ENCODE data around the gene RABEPK.
"Not testable (repeated sequence)": the region's sequence is repeated elsewhere in the genome, so short reads cannot be mapped to it uniquely, and the experiment has no call there.

Gene RABEPK

DNA sequence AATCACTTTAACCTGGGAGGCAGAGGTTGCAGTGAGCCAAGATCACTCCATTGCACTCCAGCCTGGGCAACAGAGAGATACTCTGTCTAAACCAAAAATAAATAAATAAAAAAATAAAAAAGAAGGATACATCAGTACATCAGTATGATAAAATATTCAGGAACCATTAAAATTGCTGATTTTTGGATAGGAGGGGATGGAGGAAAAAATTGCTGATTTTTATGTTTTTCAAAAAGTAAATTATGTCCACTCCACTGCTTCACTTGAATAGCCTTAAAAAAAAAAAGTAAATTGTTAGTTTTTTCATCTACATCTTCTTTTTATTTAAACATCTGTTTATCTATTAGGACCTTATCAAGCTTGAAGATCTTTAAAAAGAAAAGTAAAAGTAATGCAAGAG, 53.9 kb downstream of the RABEPK start:
- Histone ChIP-seq H3K36me3 (ENCODE audit: control insufficient read depth, insufficient read depth, low read length) (no peaks in the 10 kb centered on the region), H3K4me3 (ENCODE audit: extremely low read depth, insufficient read depth, low read length, poor library complexity, severe bottlenecking) (no peak overlapping the region), H3K9me3 (ENCODE audit: control insufficient read depth, low read length) (no peaks in the 10 kb centered on the region), H3K27ac (ENCODE audit: low read depth, low read length, severe bottlenecking) (no peak overlapping the region), H3K4me1 (ENCODE audit: control insufficient read depth, insufficient read depth, low read length, poor library complexity, severe bottlenecking) (no peaks in the 10 kb centered on the region)

- 36 to 58% methylated on average over 1 of the region's 2 CpGs for WGBS, 2 experiments (ENCODE audit: insufficient coverage in 2 of 2)
- Histone ChIP-seq H3K36me3 (ENCODE audit: control insufficient read depth, insufficient read depth, low read length) (no peaks in the 10 kb centered on the region), H3K4me3 (ENCODE audit: extremely low read depth, insufficient read depth, low read length, poor library complexity, severe bottlenecking) (no peak overlapping the region), H3K9me3 (ENCODE audit: control insufficient read depth, low read length) (no peaks in the 10 kb centered on the region), H3K27ac (ENCODE audit: low read depth, low read length, severe bottlenecking) (no peak overlapping the region), H3K4me1 (ENCODE audit: control insufficient read depth, insufficient read depth, low read length, poor library complexity, severe bottlenecking) (no peaks in the 10 kb centered on the region)
Observed at GRCh38 chr9:125255781-125256391, 55.5 kb downstream of the RABEPK start.

DNA sequence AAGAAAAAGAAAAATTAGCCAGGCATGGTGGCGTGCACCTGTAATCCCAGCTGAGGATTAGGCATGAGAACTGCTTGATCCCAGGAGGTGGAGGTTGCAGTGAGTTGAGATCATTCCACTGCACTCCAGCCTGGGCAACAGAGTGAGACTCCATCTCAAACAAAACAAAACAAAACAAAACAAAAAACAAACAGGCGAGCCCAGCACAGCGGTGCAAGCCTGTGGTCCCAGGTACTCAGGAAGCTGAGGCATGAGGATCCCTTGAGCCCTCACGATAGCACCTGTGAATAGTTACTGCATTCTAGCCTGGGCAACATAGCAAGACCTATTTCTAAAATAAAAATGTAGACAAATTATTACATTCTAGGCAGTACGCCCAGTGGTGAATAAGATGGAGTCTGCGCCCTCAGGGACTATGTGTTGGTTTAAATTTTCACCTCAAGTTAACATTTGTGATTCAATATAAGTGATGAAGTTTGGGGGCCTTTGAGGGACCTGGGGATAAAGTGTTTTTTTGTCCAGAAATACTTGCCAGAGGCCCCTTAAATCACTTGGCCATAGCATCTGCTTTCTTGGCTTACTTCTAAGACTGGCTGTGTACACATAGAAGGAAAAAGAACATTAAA, 57.9 kb downstream of the RABEPK start:
- WGBS, 2 experiments (ENCODE audit: insufficient coverage in 2 of 2) = 95 to 97% methylated on average over 4 of the region's 6 CpGs
- no peak overlapping the region for H3K27ac ChIP-seq (ENCODE audit: low read depth, low read length, severe bottlenecking)
- no peak overlapping the region for H3K4me3 ChIP-seq (ENCODE audit: extremely low read depth, insufficient read depth, low read length, poor library complexity, severe bottlenecking)
- no peaks in the 10 kb centered on the region for H3K9me3 ChIP-seq (ENCODE audit: control insufficient read depth, low read length)
- H3K4me1 ChIP-seq (ENCODE audit: control insufficient read depth, insufficient read depth, low read length, poor library complexity, severe bottlenecking) = no peaks in the 10 kb centered on the region
- H3K36me3 ChIP-seq (ENCODE audit: control insufficient read depth, insufficient read depth, low read length) = peaks cover under 1% of the 10 kb centered on the region

DNA sequence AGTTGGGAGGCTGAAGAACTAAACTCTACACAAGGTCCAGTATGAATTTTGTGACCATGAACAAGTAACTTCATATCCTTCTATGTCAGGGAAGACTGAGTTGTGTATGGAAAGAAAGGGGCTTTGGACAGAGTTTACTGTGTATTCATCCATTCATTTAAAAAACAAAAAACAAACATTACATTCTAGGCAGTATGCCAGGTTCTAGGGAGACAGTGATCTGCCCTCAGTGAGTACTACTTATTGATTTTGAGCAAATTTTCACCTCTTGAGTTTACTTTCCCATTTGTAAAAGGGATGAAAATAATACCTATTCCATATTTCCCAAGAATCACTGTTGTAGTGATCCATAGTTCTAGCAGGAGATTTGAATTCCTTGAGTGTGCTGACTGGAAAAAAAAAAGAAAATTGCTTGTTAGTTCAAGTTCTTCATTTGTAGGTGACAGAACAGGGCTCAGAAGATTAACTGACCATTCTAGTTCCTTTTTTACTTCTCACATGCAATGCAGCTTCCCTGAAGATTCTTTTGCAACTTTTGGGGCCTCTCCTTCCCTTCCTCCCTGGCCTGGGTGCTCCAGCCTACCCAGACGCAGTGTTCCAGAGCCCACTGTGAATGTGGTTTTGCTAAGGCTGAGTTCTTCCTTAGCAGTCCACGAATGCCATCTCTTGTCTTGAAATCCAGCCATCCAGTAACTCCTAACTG, 58.6 kb downstream of the RABEPK start:
- no peak overlapping the region for H3K27ac ChIP-seq (ENCODE audit: low read depth, low read length, severe bottlenecking)
- no peaks in the 10 kb centered on the region for H3K9me3 ChIP-seq (ENCODE audit: control insufficient read depth, low read length)
- peaks cover 6% of the 10 kb centered on the region for H3K36me3 ChIP-seq (ENCODE audit: control insufficient read depth, insufficient read depth, low read length)
- WGBS, 2 experiments (ENCODE audit: insufficient coverage in 2 of 2) = 69 to 90% methylated on average over 2 of the region's 2 CpGs
- no peaks in the 10 kb centered on the region for H3K4me1 ChIP-seq (ENCODE audit: control insufficient read depth, insufficient read depth, low read length, poor library complexity, severe bottlenecking)
- no peak overlapping the region for H3K4me3 ChIP-seq (ENCODE audit: extremely low read depth, insufficient read depth, low read length, poor library complexity, severe bottlenecking)

DNA sequence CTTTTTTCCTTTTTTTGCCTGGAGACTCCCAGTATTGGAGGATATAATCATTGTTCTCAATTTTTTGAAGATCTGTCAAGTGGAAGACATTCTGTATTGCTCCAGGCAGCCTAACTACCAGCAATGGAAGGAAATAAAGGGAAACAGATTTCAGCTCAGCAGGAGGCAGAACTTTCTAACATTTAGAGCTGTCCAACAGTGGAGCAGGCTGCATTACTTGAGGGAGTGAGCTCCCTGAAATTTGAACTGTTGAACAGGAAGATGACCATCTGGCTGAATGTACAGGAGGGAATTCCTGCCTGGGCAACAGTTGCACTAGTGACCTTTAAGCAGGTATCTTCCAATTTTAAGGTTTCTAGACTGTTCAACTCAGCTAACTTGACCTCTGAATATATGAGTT, 60.2 kb downstream of the RABEPK start:
- peaks cover 20% of the 10 kb centered on the region for H3K36me3 ChIP-seq (ENCODE audit: control insufficient read depth, insufficient read depth, low read length)

DNA sequence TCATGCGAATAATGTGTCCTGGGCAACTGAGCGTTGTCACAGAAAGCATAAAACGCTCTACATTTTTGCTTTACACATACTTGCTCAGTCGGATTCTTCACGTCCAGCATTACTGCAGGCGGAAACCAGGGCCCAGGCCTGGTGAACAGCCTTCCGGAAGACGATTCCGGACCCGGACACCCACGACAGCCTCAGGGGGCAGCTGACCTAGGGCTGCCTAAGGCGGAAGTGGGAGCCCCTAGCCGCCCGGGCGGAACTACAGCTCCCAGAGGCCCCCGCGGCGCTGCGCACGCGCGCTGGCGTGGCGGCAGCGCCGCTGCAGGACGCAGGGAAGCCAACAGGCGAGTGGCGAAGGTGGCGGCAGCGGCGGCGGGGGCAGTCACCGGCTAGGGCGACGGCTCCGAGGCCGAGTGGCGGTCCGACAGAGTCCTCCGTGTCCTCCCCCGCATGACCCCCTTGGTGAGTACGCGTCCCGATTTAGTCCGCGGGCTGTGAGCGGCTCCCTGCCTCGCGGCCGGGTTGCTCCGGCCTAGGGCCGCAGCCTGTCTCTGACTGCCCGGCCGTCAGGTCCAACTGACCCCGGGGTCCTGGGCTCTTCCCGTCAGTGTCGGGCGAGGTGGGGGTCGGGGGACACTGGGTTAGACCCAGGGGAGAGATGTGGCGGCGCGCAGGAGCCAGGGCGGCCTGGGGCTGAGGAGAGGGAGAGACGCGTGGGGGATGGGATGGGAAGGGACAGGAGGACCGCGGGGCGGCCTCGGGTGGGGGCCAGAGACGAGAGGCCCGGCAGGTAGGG, 61.4 kb downstream of the RABEPK start, which contains the start of gene GAPVD1:
Gene GAPVD1, plus strand, starts transcription at position 326 of the 793 bp plus-strand sequence. CDS start 37,096 bp downstream, outside the sequence.
- Histone ChIP-seq H3K4me3 (ENCODE audit: extremely low read depth, insufficient read depth, low read length, poor library complexity, severe bottlenecking) (peak within 1 kb of the TSS; percentile 97), H3K9me3 (ENCODE audit: control insufficient read depth, low read length) (no peaks in the 10 kb centered on the region), H3K36me3 (ENCODE audit: control insufficient read depth, insufficient read depth, low read length) (peaks cover 26% of the 10 kb centered on the region), H3K4me1 (ENCODE audit: control insufficient read depth, insufficient read depth, low read length, poor library complexity, severe bottlenecking) (no peaks in the 10 kb centered on the region), H3K27ac (ENCODE audit: low read depth, low read length, severe bottlenecking) (peak within 1 kb of the TSS; percentile 66)
- 6 to 7% methylated on average over 45 to 59 of the region's 72 CpGs for WGBS, 2 experiments (ENCODE audit: insufficient coverage in 2 of 2)

More for the DNA sequence above, 60.2 kb downstream of the RABEPK start:
- Histone ChIP-seq H3K27ac (ENCODE audit: low read depth, low read length, severe bottlenecking) (no peak overlapping the region), H3K9me3 (ENCODE audit: control insufficient read depth, low read length) (no peaks in the 10 kb centered on the region), H3K4me1 (ENCODE audit: control insufficient read depth, insufficient read depth, low read length, poor library complexity, severe bottlenecking) (no peaks in the 10 kb centered on the region), H3K4me3 (ENCODE audit: extremely low read depth, insufficient read depth, low read length, poor library complexity, severe bottlenecking) (no peak overlapping the region)

DNA sequence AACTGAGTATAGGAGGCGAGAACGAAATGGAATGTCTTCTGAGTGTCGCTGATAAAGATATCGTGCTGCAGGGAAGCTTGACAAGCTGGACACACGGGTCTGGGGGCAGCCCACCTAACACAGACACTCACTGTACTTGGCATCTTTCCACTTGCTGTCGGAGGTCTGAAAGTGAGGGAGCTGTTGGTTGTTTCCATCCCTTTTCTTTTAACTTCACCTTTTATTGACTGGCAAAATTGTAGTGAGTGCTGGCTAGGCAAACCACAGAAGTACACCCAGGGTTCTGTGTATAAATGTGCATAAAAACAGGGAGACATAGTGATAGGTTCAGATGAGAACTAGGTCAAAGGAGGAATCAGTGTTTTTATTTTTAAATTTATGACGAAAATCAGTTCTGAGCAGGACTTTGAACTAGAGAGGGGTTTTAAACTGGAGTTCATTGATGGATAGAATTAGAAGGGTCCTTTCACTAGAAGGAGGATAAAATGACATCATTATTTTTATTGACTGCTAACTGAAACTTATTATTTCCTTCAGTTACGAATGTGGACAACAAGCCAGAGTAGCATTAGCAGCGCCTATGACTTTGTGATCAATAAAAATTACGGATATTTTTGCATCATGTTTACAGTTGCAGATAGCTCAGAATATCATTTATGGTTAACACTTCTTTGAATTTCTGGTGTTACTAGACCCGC, 62.1 kb downstream of the RABEPK start:
- Histone ChIP-seq H3K36me3 (ENCODE audit: control insufficient read depth, insufficient read depth, low read length) (peaks cover 30% of the 10 kb centered on the region), H3K9me3 (ENCODE audit: control insufficient read depth, low read length) (no peaks in the 10 kb centered on the region), H3K4me1 (ENCODE audit: control insufficient read depth, insufficient read depth, low read length, poor library complexity, severe bottlenecking) (no peaks in the 10 kb centered on the region), H3K4me3 (ENCODE audit: extremely low read depth, insufficient read depth, low read length, poor library complexity, severe bottlenecking) (peak overlapping the region; percentile 97), H3K27ac (ENCODE audit: low read depth, low read length, severe bottlenecking) (peak overlapping the region; percentile 62)
- WGBS, 2 experiments (ENCODE audit: insufficient coverage in 2 of 2) = 7 to 11% methylated on average over 4 to 5 of the region's 11 CpGs

- H3K4me3 ChIP-seq (ENCODE audit: extremely low read depth, insufficient read depth, low read length, poor library complexity, severe bottlenecking); H3K27ac ChIP-seq (ENCODE audit: low read depth, low read length, severe bottlenecking); H3K4me1 ChIP-seq (ENCODE audit: control insufficient read depth, insufficient read depth, low read length, poor library complexity, severe bottlenecking); H3K9me3 ChIP-seq (ENCODE audit: control insufficient read depth, low read length): not testable (repeated sequence)
- peaks cover 41% of the 10 kb centered on the region for H3K36me3 ChIP-seq (ENCODE audit: control insufficient read depth, insufficient read depth, low read length)
- 93 to 98% methylated on average over 7 of the region's 7 CpGs for WGBS, 2 experiments (ENCODE audit: insufficient coverage in 2 of 2)
Observed at GRCh38 chr9:125264068-125264467, 63.7 kb downstream of the RABEPK start.

GRCh38 chr9:125268394-125269013, 68.2 kb downstream of the RABEPK start:
- H3K9me3 ChIP-seq (ENCODE audit: control insufficient read depth, low read length) = no peaks in the 10 kb centered on the region
- H3K4me1 ChIP-seq (ENCODE audit: control insufficient read depth, insufficient read depth, low read length, poor library complexity, severe bottlenecking) = no peaks in the 10 kb centered on the region
- no peak overlapping the region for H3K4me3 ChIP-seq (ENCODE audit: extremely low read depth, insufficient read depth, low read length, poor library complexity, severe bottlenecking)
- 100% methylated on average over 2 to 3 of the region's 6 CpGs for WGBS, 2 experiments (ENCODE audit: insufficient coverage in 2 of 2)
- peaks cover 53% of the 10 kb centered on the region for H3K36me3 ChIP-seq (ENCODE audit: control insufficient read depth, insufficient read depth, low read length)
- H3K27ac ChIP-seq (ENCODE audit: low read depth, low read length, severe bottlenecking) = no peak overlapping the region

DNA sequence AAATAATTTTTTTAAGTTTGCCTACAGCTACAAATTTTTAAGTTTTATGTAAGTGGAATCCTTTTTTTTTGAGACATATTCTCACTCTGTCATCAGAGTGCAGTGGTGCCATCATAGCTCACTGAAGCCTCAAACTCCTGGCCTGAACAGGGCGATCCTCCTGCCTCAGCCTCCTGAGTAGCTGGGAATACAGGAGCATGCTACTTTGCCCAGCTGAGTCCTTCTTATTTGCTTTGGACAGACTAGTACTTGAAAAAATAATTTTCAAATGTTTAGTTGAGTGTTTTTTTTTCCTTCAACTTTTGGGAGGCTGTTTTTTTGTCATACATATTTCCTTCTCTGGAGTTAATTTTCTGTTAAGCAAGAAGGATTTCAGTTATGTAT, 68.7 kb downstream of the RABEPK start:
- H3K4me1 ChIP-seq (ENCODE audit: control insufficient read depth, insufficient read depth, low read length, poor library complexity, severe bottlenecking) = no peaks in the 10 kb centered on the region
- no peak overlapping the region for H3K27ac ChIP-seq (ENCODE audit: low read depth, low read length, severe bottlenecking)
- H3K4me3 ChIP-seq (ENCODE audit: extremely low read depth, insufficient read depth, low read length, poor library complexity, severe bottlenecking) = no peak overlapping the region
- peaks cover 50% of the 10 kb centered on the region for H3K36me3 ChIP-seq (ENCODE audit: control insufficient read depth, insufficient read depth, low read length)
- H3K9me3 ChIP-seq (ENCODE audit: control insufficient read depth, low read length) = no peaks in the 10 kb centered on the region
- WGBS, 2 experiments (ENCODE audit: insufficient coverage in 2 of 2) = 100% methylated on average over 1 of the region's 1 CpG; no CpG with 5 or more reads in 1 of the 2 experiments
